OCI-LY3 (cell line): ENCODE data around the gene SOAT2.
"Not testable (repeated sequence)": the region's sequence is repeated elsewhere in the genome, so short reads cannot be mapped to it uniquely, and the experiment has no call there.

Source experiments
- H2AFZ ChIP-seq: fragments of 200-600, 300-600 bp; shearing (Covaris generic); 2 replicates; pipeline ENCODE4 v1.6.0; 2014; ENCODE audit warnings: antibody characterized with exemption, low read depth, low read length
- H3K27ac ChIP-seq: fragments of 200-600, 300-600 bp; sonication (generic); 2 replicates; pipeline ENCODE4 v1.5.1; 2014; ENCODE audit warnings: mild to moderate bottlenecking, low read length, moderate library complexity, mixed read lengths
- H3K27me3 ChIP-seq: fragments of 200-600, 300-600 bp; sonication (generic); 2 replicates; pipeline ENCODE4 v1.6.1; 2014; ENCODE audit warnings: low read depth, low read length, mixed read lengths
- H3K36me3 ChIP-seq: fragments of 200-600, 300-600 bp; sonication (generic); replicated peaks from 2 replicates; pipeline ENCODE3; 2014; ENCODE audit warnings: low read depth, low read length, mixed read lengths
- H3K4me1 ChIP-seq: fragments of 300-600, 200-600 bp; sonication (generic); 2 replicates; pipeline ENCODE4 v1.6.1; 2014; ENCODE audit warnings: low read length, mixed read lengths
- H3K4me2 ChIP-seq: fragments of 200-600, 300-600 bp; sonication (generic); 2 replicates; pipeline ENCODE4 v1.6.1; 2014; ENCODE audit warnings: low read length, mixed read lengths
- H3K4me3 ChIP-seq: fragments of 300-600, 200-600 bp; sonication (generic); 2 replicates; pipeline ENCODE4 v1.5.1; 2014; ENCODE audit warnings: antibody characterized with exemption, mild to moderate bottlenecking, low read length, moderate library complexity
- H3K79me2 ChIP-seq: fragments of 300-600, 200-600 bp; shearing (Covaris generic); 2 replicates; pipeline ENCODE4 v1.6.1; 2014; ENCODE audit warnings: mild to moderate bottlenecking, low read length, mixed read lengths
- H3K9ac ChIP-seq: fragments of 300-600, 200-600 bp; shearing (Covaris generic); 2 replicates; pipeline ENCODE4 v1.6.0; 2014; ENCODE audit warnings: mild to moderate bottlenecking, low read length, moderate library complexity
- H3K9me3 ChIP-seq: fragments of 200-600, 300-600 bp; shearing (Covaris generic); 2 replicates; pipeline ENCODE4 v1.6.1; 2014; ENCODE audit warnings: low read length, mixed read lengths; ENCODE audit not compliant: insufficient read depth
- H4K20me1 ChIP-seq: fragments of 200-600, 300-600 bp; sonication (generic); 2 replicates; pipeline ENCODE4 v1.6.1; 2016; ENCODE audit warnings: low read length, mixed read lengths; ENCODE audit not compliant: insufficient read depth
- CTCF ChIP-seq: fragments of 200-600, 300-600 bp; sonication (generic); IDR thresholded peaks from 2 replicates; pipeline ENCODE4 v1.5.1; 2014; ENCODE audit warnings: antibody characterized with exemption, low read length, low read depth
- EZH2phosphoT487 ChIP-seq: fragments of 200-600 bp; shearing (Covaris generic); IDR thresholded peaks from 2 replicates; pipeline ENCODE4 v1.6.1; 2018; ENCODE audit warnings: antibody characterized with exemption, mixed run types, low read depth

SOAT2 gene

GRCh38 chr12:53093777-53094393, 9.4 kb upstream of the SOAT2 start:
- H3K9ac ChIP-seq = no peak overlapping the region
- H4K20me1 ChIP-seq = no peaks in the 10 kb centered on the region
- H3K27me3 ChIP-seq = peaks cover 24% of the 10 kb centered on the region
- TF ChIP-seq CTCF (no peak), EZH2phosphoT487 (no peak)
- peak overlapping the region; percentile 92; the same call in 1 of the 2 replicates for H2AFZ ChIP-seq
- H3K4me2 ChIP-seq = no peak overlapping the region
- no peak overlapping the region for H3K27ac ChIP-seq
- H3K36me3 ChIP-seq = no peaks in the 10 kb centered on the region
- no peaks in the 10 kb centered on the region for H3K79me2 ChIP-seq
- no peak overlapping the region for H3K4me3 ChIP-seq
- no peaks in the 10 kb centered on the region for H3K9me3 ChIP-seq
- H3K4me1 ChIP-seq = peaks cover 12% of the 10 kb centered on the region

DNA sequence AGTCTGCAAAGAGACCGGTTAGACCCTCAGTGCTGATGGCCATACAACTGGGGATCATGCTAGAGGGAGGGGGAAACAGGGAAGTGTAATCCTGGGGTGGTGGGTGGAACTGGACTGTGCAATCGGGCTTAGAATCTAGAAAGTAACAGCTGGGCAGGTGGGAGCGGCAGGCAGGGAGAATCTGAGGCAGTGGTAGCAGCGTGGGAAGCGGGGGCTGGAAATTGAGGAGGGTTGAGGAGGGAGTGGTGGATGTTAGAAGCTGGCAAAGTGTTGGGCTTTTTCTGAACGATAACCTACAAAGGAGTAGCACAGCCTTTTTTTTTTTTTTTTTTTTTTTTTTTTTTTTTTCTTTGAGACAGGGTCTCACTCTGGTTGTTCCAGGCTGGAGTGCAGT, 8.9 kb upstream of the SOAT2 start:
- Histone ChIP-seq H3K79me2 (no peaks in the 10 kb centered on the region), H3K27ac (no peak overlapping the region), H3K9me3 (no peaks in the 10 kb centered on the region), H3K27me3 (peaks cover 26% of the 10 kb centered on the region), H3K9ac (no peak overlapping the region), H3K4me1 (peaks cover 17% of the 10 kb centered on the region), H3K36me3 (no peaks in the 10 kb centered on the region), H3K4me3 (no peak overlapping the region), H3K4me2 (no peak overlapping the region), H4K20me1 (no peaks in the 10 kb centered on the region), H2AFZ (peak overlapping the region; percentile 92; the same call in 1 of the 2 replicates)
- TF ChIP-seq CTCF = no peak
- no peak for TF ChIP-seq EZH2phosphoT487

DNA sequence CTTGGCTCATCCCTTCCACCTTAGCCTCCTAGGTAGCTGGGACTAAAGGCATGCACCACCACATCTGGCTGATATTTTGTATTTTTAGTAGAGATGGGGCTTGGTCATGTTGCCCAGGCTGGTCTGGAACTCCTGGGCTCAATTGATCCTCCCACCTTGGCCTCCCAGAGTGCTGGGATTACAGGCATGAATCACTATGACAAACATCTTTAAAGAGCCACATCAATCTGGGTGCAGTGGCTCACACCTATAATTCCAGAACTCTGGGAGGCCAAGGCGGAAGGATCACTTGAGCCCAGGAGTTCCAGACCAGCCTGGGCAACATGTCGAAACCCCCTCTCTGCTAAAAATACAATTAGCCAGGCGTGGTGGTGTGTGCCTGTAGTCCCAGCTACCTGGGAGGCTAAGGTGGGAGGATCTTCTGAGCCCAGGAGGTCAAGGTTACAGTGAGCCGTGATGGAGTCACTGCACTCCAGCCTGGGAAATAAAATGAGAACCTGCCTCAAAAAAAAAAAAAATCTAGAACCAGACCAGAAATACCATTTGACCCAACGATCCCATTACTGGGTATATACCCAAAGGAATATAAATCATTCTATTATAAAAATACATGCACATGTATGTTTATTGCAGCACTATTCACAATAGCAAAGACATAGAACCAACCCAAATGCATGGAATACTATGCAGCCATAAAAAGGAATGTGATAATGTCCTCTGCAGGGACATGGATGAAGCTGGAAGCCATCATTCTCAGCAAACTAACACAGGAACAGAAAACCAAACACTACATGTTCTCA, 8.3 kb upstream of the SOAT2 start:
- not testable (repeated sequence) for H3K9ac ChIP-seq, H3K4me2 ChIP-seq, H3K4me3 ChIP-seq, H2AFZ ChIP-seq, H3K27ac ChIP-seq, H3K36me3 ChIP-seq, H3K9me3 ChIP-seq, H3K79me2 ChIP-seq, H4K20me1 ChIP-seq
- Histone ChIP-seq H3K27me3 (peaks cover 26% of the 10 kb centered on the region), H3K4me1 (peaks cover 18% of the 10 kb centered on the region)

DNA sequence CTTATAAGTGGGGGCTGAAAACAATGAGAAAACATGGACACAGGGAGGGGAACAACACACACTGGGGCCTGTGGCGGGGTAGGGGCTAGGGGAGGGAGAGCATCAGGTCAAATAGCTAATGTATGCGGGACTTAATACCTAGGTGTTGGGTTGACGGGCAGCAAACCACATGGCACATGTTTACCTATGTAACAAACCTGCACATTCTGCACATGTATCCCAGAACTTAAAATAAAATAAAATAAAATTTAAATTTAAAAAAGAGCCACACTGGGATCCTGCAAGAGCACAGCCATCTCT, 7.7 kb upstream of the SOAT2 start:
- H3K9ac ChIP-seq, H2AFZ ChIP-seq, H3K4me2 ChIP-seq, H3K9me3 ChIP-seq, H3K36me3 ChIP-seq, H4K20me1 ChIP-seq, H3K4me3 ChIP-seq, H3K27ac ChIP-seq, H3K79me2 ChIP-seq: not testable (repeated sequence)
- Histone ChIP-seq H3K27me3 (peaks cover 25% of the 10 kb centered on the region), H3K4me1 (peaks cover 18% of the 10 kb centered on the region)

DNA sequence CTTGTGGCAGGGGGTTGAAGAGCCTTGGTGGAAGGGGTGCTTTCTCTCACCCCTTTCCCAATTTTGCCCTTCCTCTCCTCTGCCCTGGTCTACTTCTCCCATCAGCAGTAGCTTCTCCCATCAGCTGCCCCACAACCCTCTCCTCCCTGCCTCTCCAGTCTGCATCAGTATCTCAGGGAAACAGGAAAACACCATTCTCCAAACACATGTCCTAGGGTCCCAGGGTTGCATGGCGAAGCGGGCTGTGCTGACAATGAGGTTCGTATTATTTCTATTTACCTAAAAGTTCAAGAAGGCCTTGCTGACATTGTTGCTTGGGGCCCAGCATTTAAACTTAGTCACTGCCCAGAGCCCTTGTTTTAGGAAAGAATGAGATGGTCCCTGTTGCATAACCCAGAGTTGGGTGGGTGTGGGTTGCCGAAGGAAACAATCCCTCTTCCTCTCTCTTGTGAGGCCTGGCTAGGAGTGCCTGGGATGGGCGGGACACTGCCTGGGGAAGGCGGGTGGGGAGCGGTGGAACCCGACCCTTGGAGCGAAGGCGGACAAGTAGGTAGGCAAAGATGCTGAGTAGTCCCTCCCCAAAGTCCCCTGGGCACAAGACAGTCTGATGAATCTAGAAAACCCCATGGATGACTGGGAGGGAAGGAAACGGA, 7.1 kb upstream of the SOAT2 start:
- TF ChIP-seq EZH2phosphoT487 (no peak), CTCF (no peak)
- no peak overlapping the region for H3K27ac ChIP-seq
- H3K27me3 ChIP-seq = peaks cover 20% of the 10 kb centered on the region
- no peak overlapping the region for H3K9ac ChIP-seq
- H4K20me1 ChIP-seq = no peaks in the 10 kb centered on the region
- H2AFZ ChIP-seq = no peak overlapping the region
- no peaks in the 10 kb centered on the region for H3K9me3 ChIP-seq
- H3K4me2 ChIP-seq = no peak overlapping the region
- no peaks in the 10 kb centered on the region for H3K36me3 ChIP-seq
- no peak overlapping the region for H3K4me3 ChIP-seq
- H3K79me2 ChIP-seq = no peaks in the 10 kb centered on the region
- peaks cover 18% of the 10 kb centered on the region for H3K4me1 ChIP-seq
